Measurements from ENCODE around the gene SP9. TPM values are rescaled to one million over a fixed set of nuclear protein-coding genes. Genes with fewer than 3 reads are reported as not detected.

SP9 gene
- total and polyA plus RNA-seq, 9 of the 15 experiments (the other 6 are each of a cell fraction or from before 2014, with no cell fraction given), result 0.04 to 0.23 (median 0.11) TPM; not detected in 3

- TF ChIP-seq ATF6 (CRISPR knock-in tag; IDR thresholded peaks at IDR 0.05), result 0 out of 2 replicates have a peak, but pooled peaks have one; percentile 41
- TF ChIP-seq MAX (CRISPR knock-in tag; IDR thresholded peaks at IDR 0.05), result peak; percentile 87
- TF ChIP-seq MNT (conservative IDR thresholded peaks at IDR 0.05), result peak; percentile 38 to 43; a peak in 1 of 4 replicates
- no peak for TF ChIP-seq EGR1 (conservative IDR thresholded peaks at IDR 0.05)
- TF ChIP-seq ATF7 (IDR thresholded peaks at IDR 0.05), result 0 out of 2 replicates have a peak, but pooled peaks have one; percentile 11
- TF ChIP-seq CTBP1 (IDR thresholded peaks at IDR 0.05; ENCODE audit: borderline replicate concordance), result 0 out of 2 replicates have a peak, but pooled peaks have one; percentile 15
- 0 out of 2 replicates have a peak, but pooled peaks have one; percentile 27 for TF ChIP-seq CBX5 (IDR thresholded peaks at IDR 0.05; ENCODE audit: borderline replicate concordance, low read depth)
- TF ChIP-seq SMAD4 (CRISPR knock-in tag; conservative IDR thresholded peaks at IDR 0.05), result 0 out of 2 replicates have a peak, but pooled peaks have one; percentile 17
- TF ChIP-seq PKNOX1 (IDR thresholded peaks at IDR 0.05), result peak; percentile 38; the same call in 1 of the 2 replicates
- no peak for TF ChIP-seq ESRRB (CRISPR knock-in tag; IDR thresholded peaks at IDR 0.05; ENCODE audit: borderline replicate concordance)
- no peak for TF ChIP-seq CBFA2T3 (IDR thresholded peaks at IDR 0.05)
- TF ChIP-seq ZBTB33 (CRISPR knock-in tag; IDR thresholded peaks at IDR 0.05), result peak; percentile 90
- TF ChIP-seq CREB1 (IDR thresholded peaks at IDR 0.05), result no peak
- peak; percentile 65; the same call in 1 of the 2 replicates for TF ChIP-seq CREB1 (CRISPR knock-in tag; IDR thresholded peaks at IDR 0.05)
- 0 out of 2 replicates have a peak, but pooled peaks have one; percentile 18 for TF ChIP-seq TEAD4 (IDR thresholded peaks at IDR 0.05; ENCODE audit: low read length)
- no peak for TF ChIP-seq TEAD4 (CRISPR knock-in tag; IDR thresholded peaks at IDR 0.05; ENCODE audit: borderline replicate concordance)
- 0 out of 2 replicates have a peak, but pooled peaks have one; percentile 25 for TF ChIP-seq JUND (IDR thresholded peaks at IDR 0.05; ENCODE audit: borderline replicate concordance, low read depth, low read length)
- no peak for TF ChIP-seq JUND (tag; IDR thresholded peaks at IDR 0.05; ENCODE audit: borderline replicate concordance, low read depth, low read length)
- no peak for TF ChIP-seq HDAC2 (IDR thresholded peaks at IDR 0.05)
- peak; percentile 68; the same call in 1 of the 2 replicates for TF ChIP-seq XRCC5 (IDR thresholded peaks at IDR 0.05; ENCODE audit: low read depth, low read length)
These were observed 6.7 kb downstream of the SP9 start (continued) for GRCh38 chr2:174341293-174341994.
